Umbilical cord (tissue), 2 donors: ENCODE data around the gene LIPE. TPM values are rescaled to one million over a fixed set of nuclear protein-coding genes. Genes with fewer than 3 reads are reported as not detected.

Source experiments
- DNase-seq: peaks from one replicate; pipeline ENCODE4 v3.0.0-alpha.2; 2015; ENCODE audit warnings: low spot score
- total RNA-seq: library from RNA; depleted of rRNA; stranded (reverse); fragments of >200 nt; gene quantifications from one replicate; pipeline ENCODE4 v1.2.3, GENCODE V29; 2014; ENCODE audit warnings: low replicate concordance; ENCODE audit not compliant: insufficient read depth

The LIPE gene
- total RNA-seq, 1 donor from 2014 or later: 6.5 TPM

DNA sequence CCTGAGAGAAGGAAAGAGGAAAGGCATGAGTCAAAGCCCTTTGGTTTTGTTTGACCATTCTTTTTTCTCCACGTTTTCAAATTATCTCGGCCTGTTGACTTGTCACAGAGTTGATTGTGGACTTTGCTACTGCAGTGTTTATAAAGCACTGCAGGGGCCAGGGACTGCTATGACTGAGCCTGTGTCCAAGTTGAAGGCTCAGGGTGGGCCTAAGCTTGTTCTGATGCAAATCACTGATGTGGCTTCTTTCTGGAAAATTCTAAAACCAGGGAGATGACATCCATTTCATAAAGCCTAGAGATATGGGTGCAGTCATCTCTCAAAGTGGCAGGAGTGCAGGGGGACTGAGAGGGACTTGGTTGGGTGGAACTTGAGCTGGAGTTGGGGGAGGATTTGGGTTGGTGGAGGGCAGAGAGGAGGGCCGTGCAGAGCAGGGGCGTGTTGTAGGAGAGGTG lies 16.8 kb upstream of the LIPE start:
- DNase-seq: no peak

- DNase-seq: no peak
Measured at GRCh38 chr19:42442833-42443232, 15.6 kb upstream of the LIPE start, which contains the start of gene CXCL17. Gene CXCL17 (minus strand): TSS chr19:42442946. CDS start chr19:42442832, 114 bp downstream.

DNA sequence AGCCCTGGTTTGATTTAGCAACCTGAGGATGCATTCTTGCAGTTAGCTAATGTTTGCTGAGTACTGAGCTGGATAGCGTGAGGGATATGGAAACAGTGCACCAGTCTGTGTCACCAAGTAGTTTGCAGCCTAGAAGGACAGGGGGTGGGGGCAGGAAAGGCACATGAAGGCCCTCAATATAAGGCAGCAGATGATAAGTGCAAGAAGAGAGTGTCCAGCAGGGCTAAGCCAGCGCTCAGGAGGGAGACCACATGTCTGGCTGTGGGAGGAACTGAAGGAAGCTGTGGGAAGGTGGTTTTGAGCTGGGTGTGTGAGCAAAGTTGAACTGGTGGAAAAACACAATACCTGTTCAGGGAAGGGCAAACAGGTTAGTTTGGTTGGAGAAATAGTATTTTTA lies 13.9 kb upstream of the LIPE start:
- DNase-seq: peak; percentile 26

DNA sequence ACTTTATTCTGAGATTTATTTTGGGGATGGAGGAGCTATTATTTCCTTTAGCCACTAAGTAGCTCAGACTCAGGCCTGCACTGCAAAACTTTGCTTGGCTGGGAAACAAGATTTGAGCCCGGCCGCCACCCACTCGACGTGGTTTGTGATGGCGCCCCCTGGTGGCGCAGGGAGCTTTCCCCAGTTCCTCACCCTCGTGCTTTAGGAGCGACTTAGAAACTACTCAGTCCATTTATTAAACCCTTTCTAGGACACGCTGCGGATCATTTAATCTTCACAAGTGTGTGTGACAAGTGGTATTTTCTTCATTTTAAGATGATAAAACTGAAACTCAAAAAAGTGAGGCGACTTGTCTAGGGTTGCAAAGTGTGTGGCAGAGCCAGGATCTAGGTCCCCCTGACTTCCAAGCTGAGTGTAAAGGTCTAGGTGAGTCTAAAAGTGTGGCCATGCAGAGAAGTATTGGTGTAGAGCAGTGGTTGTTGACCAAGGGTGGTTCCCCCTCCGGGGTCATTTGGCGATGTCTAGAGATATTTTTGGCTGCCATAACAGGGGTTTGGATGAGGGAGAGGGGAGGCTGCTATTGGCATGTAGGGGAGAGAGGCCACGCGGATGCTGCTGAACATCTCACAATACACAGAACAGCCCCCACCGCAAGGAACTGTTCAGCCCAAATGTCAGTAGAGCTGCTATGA lies 13.3 kb upstream of the LIPE start:
- DNase-seq: peak; percentile 53

- DNase-seq: no peak
Measured at GRCh38 chr19:42436006-42436405, 8.8 kb upstream of the LIPE start.

DNA sequence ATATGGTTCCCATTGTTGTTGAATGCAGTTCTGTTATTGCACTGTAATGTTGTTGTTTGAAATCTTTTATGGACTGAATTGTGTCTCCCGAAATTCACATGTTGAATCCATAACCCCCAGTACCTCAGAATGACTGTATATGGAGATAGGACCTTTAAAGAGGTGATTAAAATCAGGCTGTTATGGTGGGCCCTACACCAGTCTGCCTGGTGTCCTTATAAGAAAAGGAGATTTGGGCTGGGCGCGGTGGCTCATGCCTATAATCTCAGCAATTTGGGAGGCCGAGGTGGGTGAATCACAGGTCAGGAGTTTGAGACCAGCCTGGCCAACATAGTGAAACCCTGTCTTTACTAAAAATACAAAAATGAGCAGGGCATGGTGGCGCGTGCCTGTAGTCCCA lies 8.1 kb upstream of the LIPE start:
- no peak for DNase-seq

DNA sequence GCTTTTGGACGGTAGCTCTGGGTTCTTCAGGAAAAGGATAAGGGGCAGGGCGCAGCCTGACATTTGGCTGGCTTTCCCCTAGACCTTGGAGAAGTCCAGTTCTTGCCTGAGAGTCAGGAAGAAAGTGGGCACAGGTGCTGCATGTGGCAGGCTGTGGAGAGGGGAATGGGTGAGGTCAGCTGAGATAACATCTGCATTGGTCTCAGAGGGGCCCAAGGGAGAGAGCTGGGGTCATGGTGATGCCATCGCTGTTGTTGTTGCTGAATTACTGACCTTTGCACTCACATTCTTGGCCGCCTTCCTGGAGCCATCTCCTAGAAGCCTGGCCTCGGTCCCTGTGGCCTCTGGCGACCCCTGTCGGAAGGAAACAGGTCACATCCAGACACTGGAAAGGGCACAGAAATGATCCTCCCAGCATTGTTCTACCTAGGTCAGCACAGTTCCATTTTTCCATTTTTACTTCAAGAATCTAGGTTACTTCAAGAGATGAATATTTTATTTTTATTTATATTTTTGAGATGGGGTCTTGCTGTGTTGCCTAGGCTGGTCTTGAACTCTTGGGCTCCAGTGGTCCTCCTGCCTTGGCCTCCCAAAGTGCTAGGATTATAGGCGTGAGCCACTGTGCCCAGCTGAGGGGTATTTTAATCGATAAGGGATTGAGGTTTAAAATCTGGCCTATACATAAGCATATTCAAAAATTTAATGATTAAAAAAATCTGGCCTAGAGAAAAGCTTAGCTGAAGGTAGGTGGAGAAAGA lies 6.5 kb upstream of the LIPE start:
- peak; percentile 53 for DNase-seq

DNA sequence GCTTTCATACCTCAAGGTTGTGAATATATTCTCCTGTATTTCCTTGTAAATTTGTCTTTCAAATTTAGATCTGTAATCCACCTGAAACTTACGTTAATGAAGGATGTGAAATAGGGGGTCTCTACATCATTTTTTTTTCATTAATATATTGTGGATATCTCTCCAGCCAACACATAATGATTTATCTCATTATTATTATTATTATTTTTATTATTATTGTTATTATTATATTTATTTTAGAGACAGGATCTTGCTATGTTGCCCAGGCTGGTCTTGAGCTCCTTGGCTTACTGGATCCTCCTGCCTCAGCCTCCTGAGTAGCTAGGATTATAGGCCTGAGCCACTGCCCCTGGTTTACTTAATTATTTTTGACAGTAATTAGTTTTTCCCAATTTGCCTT lies 4.3 kb upstream of the LIPE start:
- DNase-seq: no peak

DNA sequence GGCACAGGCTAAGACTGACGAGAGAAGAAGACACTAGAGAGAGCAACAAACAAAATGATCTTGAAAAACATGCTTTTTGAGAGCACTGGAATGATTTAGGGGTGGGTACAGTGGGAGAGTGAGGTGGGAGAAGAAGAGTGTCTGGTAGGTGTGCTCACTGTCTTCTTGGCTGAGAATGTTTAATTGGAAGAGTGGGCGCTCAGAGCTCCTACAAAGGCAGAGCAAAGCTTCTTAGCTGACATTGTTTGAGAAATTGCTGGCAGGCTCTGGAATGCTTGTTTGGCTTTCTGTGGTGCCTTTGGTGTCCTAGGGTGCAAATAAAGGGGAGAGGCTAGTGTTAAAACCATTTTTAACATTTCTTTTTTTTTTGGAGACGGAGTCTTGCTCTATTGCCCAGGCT lies 1.5 kb upstream of the LIPE start:
- DNase-seq: no peak

DNA sequence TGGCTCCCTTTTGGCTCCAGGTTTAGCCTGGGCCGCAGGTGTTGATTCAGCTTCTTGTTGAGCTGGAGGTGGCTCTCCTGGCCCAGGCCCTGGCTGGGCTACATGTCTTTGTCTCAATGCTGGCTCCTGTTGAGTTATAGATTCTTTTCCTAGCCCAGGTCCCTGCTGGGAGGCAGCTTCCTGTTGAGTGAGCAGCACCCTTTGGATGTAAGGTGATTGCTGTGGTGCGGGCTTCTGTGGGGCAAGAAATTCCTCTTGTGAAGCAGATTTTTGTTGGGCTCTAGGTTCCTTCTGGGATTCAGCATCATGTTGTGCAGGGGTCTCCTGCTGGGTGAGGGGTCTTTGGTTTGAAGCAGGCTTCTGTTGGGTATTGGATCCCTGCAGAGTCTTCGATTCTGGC lies 545 bp downstream of the LIPE start:
- no peak for DNase-seq

- no peak for DNase-seq
Measured at GRCh38 chr19:42424712-42425131, 2.5 kb downstream of the LIPE start.

DNA sequence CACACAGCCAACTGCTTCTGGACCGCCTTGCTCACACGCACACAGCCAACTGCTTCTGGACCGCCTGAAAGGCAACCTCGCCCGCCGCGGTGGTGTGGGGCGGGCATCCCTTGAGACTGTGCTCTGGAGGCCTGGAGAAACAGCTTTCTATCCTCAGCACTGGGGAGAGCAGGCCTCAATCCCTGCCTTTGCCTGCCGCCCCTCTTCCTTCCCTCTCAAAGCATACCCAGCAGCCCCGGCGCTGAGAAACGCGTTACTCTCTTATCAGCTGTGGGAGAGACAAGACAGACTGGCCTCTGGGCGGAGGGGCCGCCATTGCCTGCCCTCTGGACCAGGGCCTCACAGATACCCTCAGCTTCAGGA lies 2.9 kb downstream of the LIPE start:
- DNase-seq: peak; percentile 73

GRCh38 chr19:42423462-42424344 lies 3.5 kb downstream of the LIPE start:
- peak; percentile 97 for DNase-seq

GRCh38 chr19:42422901-42423461 lies 4.2 kb downstream of the LIPE start:
- DNase-seq: no peak

DNA sequence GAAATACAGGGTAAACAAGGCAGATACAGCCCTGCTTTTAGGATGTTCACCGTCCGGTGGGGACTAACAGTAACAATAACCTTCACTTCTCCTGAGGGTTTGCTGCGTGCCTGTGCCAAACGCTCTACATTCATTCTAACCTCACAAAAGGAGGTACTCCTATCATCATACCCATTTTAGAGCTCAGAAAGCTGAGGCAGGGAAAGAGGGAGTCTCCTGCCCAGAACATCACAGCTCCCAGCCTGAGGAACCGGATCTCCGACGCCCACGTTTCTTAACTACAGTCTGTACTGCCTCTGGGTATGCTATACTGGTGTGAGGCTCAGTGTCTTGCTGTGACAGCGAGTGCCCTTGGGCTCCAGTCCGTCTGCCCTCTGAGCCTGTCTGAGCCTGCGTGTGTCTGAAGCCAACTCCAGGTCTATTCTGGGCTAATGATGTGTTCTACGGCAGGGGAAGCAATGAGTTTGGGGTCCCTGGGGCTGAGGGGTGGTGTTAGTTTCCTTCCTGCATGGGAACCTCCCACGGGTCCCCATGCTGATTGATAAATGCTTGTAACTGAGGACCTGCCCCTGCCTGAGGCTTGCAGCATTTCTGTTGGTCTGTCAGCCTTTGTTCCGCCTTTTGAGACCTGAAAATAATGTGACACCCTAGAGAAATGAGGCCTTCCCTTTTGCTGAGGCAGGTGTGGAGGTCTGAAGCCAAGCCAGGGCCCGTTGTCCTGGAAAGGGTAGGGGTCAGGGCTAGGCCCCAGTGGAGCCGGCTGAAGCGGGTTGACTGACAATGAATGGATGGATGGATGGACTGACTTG lies 4.9 kb downstream of the LIPE start:
- no peak for DNase-seq

DNA sequence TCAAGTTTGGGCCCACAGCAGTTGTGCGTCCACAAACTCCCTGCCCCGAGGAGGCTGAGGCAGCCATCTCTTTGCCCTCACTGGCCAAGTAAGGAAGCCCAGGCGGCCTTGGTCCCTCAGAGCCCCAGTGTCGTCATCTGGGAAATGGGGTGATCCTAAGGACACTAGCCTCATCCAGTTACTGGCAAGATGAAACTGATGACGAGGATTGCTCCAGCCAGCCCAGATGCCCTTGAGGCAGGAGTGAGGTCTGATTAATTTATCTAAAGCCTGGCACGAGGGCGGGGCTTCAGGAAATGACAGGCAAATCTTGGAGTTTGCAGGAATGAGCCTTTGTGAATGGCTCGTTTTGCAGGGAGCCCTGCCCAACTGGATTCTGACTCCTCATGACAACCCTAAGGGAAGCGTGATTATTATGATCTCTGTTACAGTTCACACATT lies 5.6 kb downstream of the LIPE start:
- no peak for DNase-seq

GRCh38 chr19:42421101-42421500 lies 6.1 kb downstream of the LIPE start:
- DNase-seq: no peak

- DNase-seq: no peak
Measured at GRCh38 chr19:42420055-42420544, 7.1 kb downstream of the LIPE start.

- DNase-seq: no peak
Measured at GRCh38 chr19:42419309-42419708, 7.9 kb downstream of the LIPE start.

- no peak for DNase-seq
Measured at GRCh38 chr19:42412661-42413076, 14.5 kb downstream of the LIPE start.

DNA sequence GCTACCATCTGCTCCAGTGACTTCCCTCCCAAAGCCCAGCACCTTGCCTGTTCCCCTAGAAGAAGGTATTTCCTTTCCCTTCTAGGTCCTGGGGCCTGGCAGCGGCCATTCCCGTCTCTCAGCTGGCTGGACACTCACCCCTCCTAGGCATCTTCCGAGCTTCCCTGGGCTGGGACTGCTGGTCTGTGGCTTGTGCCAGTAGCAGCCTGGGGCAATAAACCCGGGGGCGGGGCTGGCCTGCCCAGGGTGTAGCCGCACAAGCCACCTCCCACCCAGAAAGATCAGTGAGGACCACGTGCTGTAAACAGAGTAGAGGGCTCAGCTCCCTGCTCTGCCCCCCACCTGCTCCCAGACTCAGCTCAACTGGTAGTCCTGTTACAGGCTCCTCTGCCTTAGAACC lies 15.0 kb downstream of the LIPE start:
- no peak for DNase-seq
